GM19193 (cell line): ENCODE results near the gene ZNF584.

ENCODE experiments used
- POLR2A ChIP-seq: IDR thresholded peaks from 4 replicates; pipeline ENCODE4 v1.6.1; 2011; ENCODE audit not compliant: insufficient read depth, insufficient read length; ENCODE audit errors: extremely low read depth

The ZNF584 gene

GRCh38 chr19:58380662-58381459 is 27.6 kb upstream of the ZNF584 start, which contains the start of gene ZNF837:
TSS of gene ZNF837 (minus strand) at chr19:58381030. CDS start at chr19:58369332, 11,698 bp downstream.
- TF ChIP-seq POLR2A: peak; percentile 83

DNA sequence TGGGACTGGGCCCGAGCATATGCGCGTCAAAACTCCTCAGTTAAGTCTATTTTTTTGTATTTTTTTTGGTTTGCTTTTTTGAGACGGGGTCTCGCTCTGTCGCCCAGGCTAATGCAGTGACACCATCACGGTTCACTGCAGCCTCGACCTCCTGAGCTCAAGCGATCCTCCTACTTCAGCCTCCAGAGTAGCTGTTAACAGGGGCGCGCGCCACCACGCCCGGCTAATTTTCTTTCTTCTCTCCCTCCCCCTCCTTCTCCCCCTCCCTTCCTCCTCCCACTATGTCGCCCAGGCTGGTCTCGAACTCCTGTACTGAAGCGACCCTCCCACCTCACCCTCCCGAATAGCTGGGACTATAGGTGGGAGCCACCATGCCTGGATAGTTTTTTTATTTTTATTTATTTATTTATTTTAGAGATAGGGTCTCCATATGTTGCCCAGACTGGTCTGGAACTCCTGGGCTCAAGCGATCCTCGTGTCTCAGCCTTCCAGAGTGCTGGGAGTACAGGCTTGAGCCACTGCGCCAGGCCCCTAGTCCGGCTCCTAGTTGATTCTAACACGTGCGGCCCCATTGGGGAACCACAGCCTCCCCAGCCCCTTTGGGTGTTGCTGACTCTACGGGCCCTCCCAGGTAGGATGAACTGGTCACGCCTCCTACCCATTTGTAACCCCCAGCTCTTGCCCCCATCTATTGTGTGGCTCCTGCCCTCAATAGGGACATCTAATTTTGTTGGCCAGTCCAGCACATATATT is 26.8 kb upstream of the ZNF584 start:
- TF ChIP-seq POLR2A: no peak

- no peak for TF ChIP-seq POLR2A
Measured at GRCh38 chr19:58382997-58383603, 25.3 kb upstream of the ZNF584 start.

DNA sequence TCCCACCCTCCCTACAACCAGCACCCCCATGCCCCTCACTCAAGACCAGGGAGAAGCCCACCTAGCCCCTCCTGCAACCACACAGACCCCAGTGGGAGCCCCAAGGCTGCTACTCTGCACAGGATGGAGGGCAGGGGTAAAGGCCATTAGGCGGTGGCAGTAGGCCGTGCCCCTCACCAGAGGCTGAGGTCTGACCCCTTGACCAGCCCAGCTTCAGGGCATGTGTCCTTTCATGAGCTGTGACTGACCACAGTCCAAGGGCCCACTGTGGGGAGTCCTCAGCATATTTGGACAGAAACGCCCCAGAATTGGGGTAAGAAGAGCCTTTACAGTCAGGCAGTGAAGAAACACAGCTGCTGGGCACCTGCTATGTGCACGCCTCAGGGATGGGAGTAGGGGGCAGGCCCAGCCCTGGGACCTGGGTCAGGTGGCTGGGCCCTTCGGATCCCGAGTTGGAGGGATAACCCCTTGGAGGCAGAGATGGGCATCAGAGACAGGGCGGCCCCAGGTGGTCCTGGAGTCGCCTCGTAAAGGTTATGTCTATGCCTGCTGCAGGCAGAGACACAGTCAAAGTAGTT is 23.0 kb upstream of the ZNF584 start:
- TF ChIP-seq POLR2A: no peak

DNA sequence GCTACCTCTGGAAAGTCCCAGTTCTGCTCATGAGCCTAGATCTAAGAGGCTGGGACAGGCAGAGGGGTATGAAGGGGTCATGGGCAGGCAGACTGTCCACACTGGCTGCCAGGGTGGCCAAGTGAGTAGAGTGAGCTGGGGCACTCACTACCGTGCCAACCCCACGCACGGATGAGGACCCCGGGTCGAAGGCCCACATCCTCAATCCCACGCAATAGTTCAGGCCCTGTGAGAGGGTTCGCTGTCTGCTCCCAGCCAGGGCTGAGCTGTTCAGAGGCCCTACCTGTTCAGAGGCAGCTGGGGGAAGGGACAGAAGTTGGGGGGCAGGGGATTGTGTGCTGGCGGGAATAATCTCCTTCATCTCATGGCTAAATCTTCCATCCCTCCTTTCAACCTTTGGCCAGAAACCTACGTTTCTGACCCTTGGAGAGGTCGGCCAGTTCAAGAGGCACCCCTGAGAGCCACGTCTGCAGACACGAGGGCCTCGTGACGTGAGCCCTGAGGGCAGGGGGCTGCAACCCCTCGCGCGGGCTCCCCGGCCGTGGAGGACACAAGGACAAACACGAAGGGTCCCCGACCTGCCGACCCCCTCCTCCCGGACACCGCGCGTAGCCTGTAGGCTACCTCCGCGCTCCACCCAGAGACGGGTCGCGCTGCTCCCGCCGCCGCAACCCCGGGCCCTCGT is 22.4 kb upstream of the ZNF584 start:
- peak; percentile 8 for TF ChIP-seq POLR2A

- peak; percentile 98 for TF ChIP-seq POLR2A
Measured at GRCh38 chr19:58386576-58387337, 21.7 kb upstream of the ZNF584 start, which contains the start of gene RPS5. TSS of gene RPS5 (plus strand) at chr19:58387269. CDS start at chr19:58388138, 869 bp downstream.

- TF ChIP-seq POLR2A: no peak
Measured at GRCh38 chr19:58387338-58388174, 20.9 kb upstream of the ZNF584 start.

DNA sequence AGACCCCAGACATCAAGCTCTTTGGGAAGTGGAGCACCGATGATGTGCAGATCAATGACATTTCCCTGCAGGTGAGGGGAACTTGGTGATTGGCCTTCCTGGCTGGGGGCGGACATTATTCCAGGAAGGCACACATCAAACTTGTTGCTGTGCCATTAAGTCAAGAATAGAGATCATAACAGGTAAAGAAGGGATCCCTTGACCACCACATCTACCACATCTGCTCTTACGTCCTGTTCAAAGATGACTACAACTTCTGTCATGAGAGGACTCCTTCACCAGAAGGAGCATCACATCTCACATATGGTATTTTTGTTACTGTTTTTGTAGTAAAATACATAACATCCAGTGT is 20.3 kb upstream of the ZNF584 start:
- TF ChIP-seq POLR2A: no peak

GRCh38 chr19:58392945-58393724 is 15.3 kb upstream of the ZNF584 start:
- no peak for TF ChIP-seq POLR2A

- TF ChIP-seq POLR2A: no peak
Measured at GRCh38 chr19:58393725-58394033, 14.8 kb upstream of the ZNF584 start.

- TF ChIP-seq POLR2A: no peak
Measured at GRCh38 chr19:58394821-58395219, 13.6 kb upstream of the ZNF584 start.

DNA sequence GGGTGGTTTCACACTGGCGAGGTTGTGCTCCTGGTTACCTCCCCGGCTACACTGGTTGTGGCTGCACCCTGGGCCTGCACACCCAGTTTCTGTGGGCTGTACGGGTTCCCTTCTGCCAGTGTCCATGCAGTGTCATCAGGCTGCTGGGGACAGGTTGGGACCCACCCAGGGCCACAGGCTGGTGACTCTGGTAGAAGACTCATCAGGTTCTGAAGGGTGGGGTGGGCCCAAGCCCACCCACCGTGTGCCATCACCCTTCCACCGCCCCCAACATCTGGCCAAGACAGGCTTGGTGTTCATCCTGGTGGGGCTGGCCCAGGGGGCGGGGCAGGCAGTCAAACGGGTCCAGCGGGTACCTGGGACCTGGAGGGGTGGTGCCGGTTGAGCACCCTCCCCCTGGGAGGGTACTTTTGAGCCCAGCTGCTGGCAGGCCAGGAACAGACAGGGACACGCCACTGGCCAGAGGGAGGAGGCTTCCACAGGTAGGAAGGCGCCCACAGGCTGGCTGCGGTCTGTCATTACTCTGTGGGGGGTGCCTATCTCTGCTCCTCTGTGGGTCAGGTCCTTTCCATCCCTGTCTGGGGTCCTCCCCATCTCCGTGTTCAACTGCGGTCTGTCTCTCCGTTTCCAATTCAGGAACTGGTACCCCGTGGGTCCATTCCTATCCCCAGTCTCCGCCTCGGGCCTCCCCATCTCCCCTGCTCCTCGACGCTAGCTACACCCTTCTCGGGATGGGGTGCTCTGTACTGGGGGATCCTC is 13.1 kb upstream of the ZNF584 start, which contains the start of gene RNF225:
RNF225 (plus strand) TSS at position 437 of the 759 bp plus-strand sequence. CDS start 434 bp downstream, outside the sequence.
- peak; percentile 57 for TF ChIP-seq POLR2A
